IMR-90 (cell line): ENCODE measurements around the gene HDDC3. TPM values are rescaled to one million over a fixed set of nuclear protein-coding genes. Genes with fewer than 3 reads are reported as not detected.
A peak's percentile ranks its signal among the peaks of the same experiment; 100 is the strongest.

Source experiments
- ATAC-seq: fragments of 200-7000 bp; cut with Tn5 transposase; 2 replicates; pipeline ENCODE4 v1.9.1; 2020; ENCODE audit warnings: low read depth, mild to moderate bottlenecking, moderate library complexity
- BruUV-seq: library from RNA; stranded (reverse); fragments of 400-500 nt; replicated peaks from 2 replicates; lab custom pipeline; 2021; lab: Mats Ljungman, UMichigan
- CTCF ChIA-PET: fragments of 300-600 bp; formaldehyde crosslinking; extraction: SDS; loops from one replicate; lab custom pipeline; 2021; ENCODE audit warnings: antibody characterized with exemption; lab: Yijun Ruan, JAX
- POLR2A ChIA-PET: fragments of 300-600 bp; sonication (Branson Sonifier 250); formaldehyde crosslinking; loops from one replicate; lab custom pipeline; 2022; ENCODE audit warnings: antibody characterized with exemption; ENCODE audit not compliant: unreplicated experiment; lab: Charles Lee
- DNase-seq: peaks from one replicate; pipeline ENCODE4 v3.0.0; 2013
- H2AFZ ChIP-seq: replicated peaks from 2 replicates; pipeline ENCODE3; 2013; ENCODE audit warnings: low read length, mild to moderate bottlenecking; ENCODE audit not compliant: poor library complexity
- H2AK5ac ChIP-seq: 2 replicates; pipeline ENCODE4 v1.6.1; 2013; ENCODE audit warnings: low read depth, low read length, inconsistent platforms
- H2AK9ac ChIP-seq: replicated peaks from 2 replicates; pipeline ENCODE3; 2013; ENCODE audit warnings: mild to moderate bottlenecking, low read depth, low read length, moderate library complexity; ENCODE audit not compliant: poor library complexity
- H2BK120ac ChIP-seq: 2 replicates; pipeline ENCODE4 v1.6.1; 2013; ENCODE audit warnings: low read depth, low read length, inconsistent platforms
- H2BK15ac ChIP-seq: 3 replicates; pipeline ENCODE4 v1.6.1; 2013; ENCODE audit warnings: low read depth, low read length, inconsistent platforms
- H2BK20ac ChIP-seq: 2 replicates; pipeline ENCODE4 v1.6.1; 2013; ENCODE audit warnings: low read depth, mild to moderate bottlenecking, inconsistent platforms, low read length, moderate library complexity
- H2BK5ac ChIP-seq: 2 replicates; pipeline ENCODE4 v1.6.1; 2013; ENCODE audit warnings: mild to moderate bottlenecking, low read depth, low read length, inconsistent platforms; ENCODE audit not compliant: poor library complexity, severe bottlenecking
- H3K14ac ChIP-seq: replicated peaks from 2 replicates; pipeline ENCODE4 v1.6.1; 2013; ENCODE audit warnings: low read depth, low read length, inconsistent platforms
- H3K18ac ChIP-seq: 2 replicates; pipeline ENCODE4 v1.6.1; 2013; ENCODE audit warnings: low read depth, low read length, control low read depth
- H3K23ac ChIP-seq: 2 replicates; pipeline ENCODE4 v1.6.1; 2013; ENCODE audit warnings: low read depth, low read length, inconsistent platforms
- H3K27ac ChIP-seq: 2 replicates; pipeline ENCODE4 v1.5.1; 2013; ENCODE audit warnings: mild to moderate bottlenecking, control low read depth, low read length; ENCODE audit not compliant: insufficient read depth
- H3K27me3 ChIP-seq: 2 replicates; pipeline ENCODE4 v1.6.1; 2013; ENCODE audit warnings: low read length; ENCODE audit not compliant: control insufficient read depth, insufficient read depth
- H3K36me3 ChIP-seq: 2 replicates; pipeline ENCODE4 v1.6.1; 2013; ENCODE audit warnings: low read length, mixed read lengths; ENCODE audit not compliant: control insufficient read depth, insufficient read depth
- H3K4ac ChIP-seq: 2 replicates; pipeline ENCODE4 v1.6.1; 2013; ENCODE audit warnings: low read depth, low read length, inconsistent platforms
- H3K4me1 ChIP-seq: 2 replicates; pipeline ENCODE4 v1.6.1; 2013; ENCODE audit warnings: low read length, mixed read lengths; ENCODE audit not compliant: control insufficient read depth, insufficient read depth
- H3K4me2 ChIP-seq: 2 replicates; pipeline ENCODE4 v1.6.1; 2013; ENCODE audit warnings: low read depth, mild to moderate bottlenecking, control low read depth, low read length, moderate library complexity
- H3K4me3 ChIP-seq: 2 replicates; pipeline ENCODE4 v1.5.1; 2013; ENCODE audit warnings: low read depth, mild to moderate bottlenecking, control low read depth, low read length, moderate library complexity; ENCODE audit not compliant: insufficient read depth
- H3K56ac ChIP-seq: 2 replicates; pipeline ENCODE4 v1.6.1; 2013; ENCODE audit warnings: low read length, inconsistent platforms; ENCODE audit not compliant: insufficient read depth; ENCODE audit errors: extremely low read depth
- H3K79me1 ChIP-seq, 2 experiments: 2 replicates each; pipeline ENCODE4 v1.6.1; 2013; ENCODE audit warnings: low read length in 2 of 2, inconsistent platforms in 1 of 2, low read depth in 1 of 2
- H3K9ac ChIP-seq: 2 replicates; pipeline ENCODE4 v1.6.1; 2013; ENCODE audit warnings: low read depth, low read length, control low read depth
- H3K9me1 ChIP-seq: 2 replicates; pipeline ENCODE4 v1.6.1; 2013; ENCODE audit warnings: low read length, inconsistent platforms; ENCODE audit not compliant: insufficient read depth
- H3K9me3 ChIP-seq: 2 replicates; pipeline ENCODE4 v1.6.1; 2013; ENCODE audit warnings: low read length; ENCODE audit not compliant: control insufficient read depth, insufficient read depth
- H4K20me1 ChIP-seq: 2 replicates; pipeline ENCODE4 v1.6.1; 2013; ENCODE audit warnings: low read length, inconsistent platforms; ENCODE audit not compliant: insufficient read depth
- H4K5ac ChIP-seq: 2 replicates; pipeline ENCODE4 v1.6.1; 2013; ENCODE audit warnings: mild to moderate bottlenecking, low read depth, low read length, control low read depth
- H4K8ac ChIP-seq, 2 experiments: 2 replicates each; pipeline ENCODE4 v1.6.1; 2013; ENCODE audit warnings: low read depth in 2 of 2, low read length in 2 of 2, control low read depth in 1 of 2, inconsistent platforms in 1 of 2
- H4K91ac ChIP-seq: 2 replicates; pipeline ENCODE4 v1.6.1; 2013; ENCODE audit warnings: low read depth, low read length, inconsistent platforms; ENCODE audit not compliant: insufficient read depth
- BHLHE40 ChIP-seq: fragments of 150-350 bp; IDR thresholded peaks from 2 replicates; pipeline ENCODE4 v1.6.1; 2016; ENCODE audit warnings: mild to moderate bottlenecking, low read depth, low read length
- CTCF ChIP-seq: conservative IDR thresholded peaks from 2 replicates; pipeline ENCODE4 v1.5.1; 2012; ENCODE audit warnings: mild to moderate bottlenecking, low read depth, low read length, improper control_type of control experiment
- ELK1 ChIP-seq: fragments of 150-350 bp; IDR thresholded peaks from 2 replicates; pipeline ENCODE4 v1.6.1; 2016; ENCODE audit warnings: low read depth, mild to moderate bottlenecking, low read length, moderate library complexity, borderline replicate concordance
- FOS ChIP-seq: fragments of 150-350 bp; IDR thresholded peaks from 2 replicates; pipeline ENCODE4 v1.6.1; 2016; ENCODE audit warnings: low read depth, low read length
- MAZ ChIP-seq: IDR thresholded peaks from 2 replicates; pipeline ENCODE4 v1.6.1; 2012; ENCODE audit warnings: low read depth, mild to moderate bottlenecking, low read length, improper control_type of control experiment, moderate library complexity, borderline replicate concordance
- MXI1 ChIP-seq: IDR thresholded peaks from 2 replicates; pipeline ENCODE4 v1.6.1; 2012; ENCODE audit warnings: low read depth, mild to moderate bottlenecking, low read length, moderate library complexity, borderline replicate concordance
- NFE2L2 ChIP-seq: fragments of 150-350 bp; IDR thresholded peaks from 2 replicates; pipeline ENCODE4 v1.6.1; 2016; ENCODE audit warnings: low read depth, mild to moderate bottlenecking, low read length
- RCOR1 ChIP-seq: IDR thresholded peaks from 2 replicates; pipeline ENCODE4 v1.6.1; 2012; ENCODE audit warnings: mild to moderate bottlenecking, low read length, improper control_type of control experiment; ENCODE audit not compliant: insufficient replicate concordance
- RFX5 ChIP-seq: IDR thresholded peaks from 2 replicates; pipeline ENCODE4 v1.8.0; 2012; ENCODE audit warnings: low read depth, mild to moderate bottlenecking, low read length, moderate library complexity
- WGBS, 2 experiments: methylation state at CpG; one replicate each; pipeline versions ENCODE4 v1.1.5 to v1.1.7; 2013; ENCODE audit warnings: missing lambda C conversion rate in 2 of 2; ENCODE audit not compliant: insufficient read length in 1 of 2; ENCODE audit errors: extremely low coverage in 2 of 2; 5-methylcytosine and 5-hydroxymethylcytosine counted together
- dilution Hi-C: fragments of 300-500 bp; cut with HindIII; formaldehyde crosslinking; loops from one replicate; pipeline ENCODE4 v1.14.3; 2018; ENCODE audit warnings: low sequenced_read_pairs; ENCODE audit not compliant: unreplicated experiment
- in situ Hi-C: fragments of 300-500 bp; cut with MboI; formaldehyde crosslinking; loops from 3 replicates; pipeline ENCODE4 v1.14.3; 2019; ENCODE audit warnings: low sequenced_read_pairs, inconsistent platforms, mixed read lengths
- intact Hi-C: fragments of 100-400 bp; cut with micrococcal nuclease; formaldehyde crosslinking; loops from 2 replicates; pipeline ENCODE4 v1.10.0; 2022
- polyA plus RNA-seq, 3 experiments: library from polyadenylated mRNA; depleted of rRNA; stranded (reverse); fragments of >200 nt; gene quantifications; 2 replicates each; pipeline ENCODE4 v1.2.3, GENCODE V29; 2012; ENCODE audit warnings: low replicate concordance in 1 of 3
- total RNA-seq: library from RNA; depleted of rRNA; stranded (reverse); fragments of >200 nt; gene quantifications from 2 replicates; pipeline ENCODE4 v1.2.3, GENCODE V29; 2012

Gene HDDC3
- total and polyA plus RNA-seq, 2 of the 4 experiments (the other 2 are of a cell fraction), result 7.9 to 10.7 TPM

- Histone ChIP-seq H3K9ac (no peak overlapping the region), H4K20me1 (no peaks in the 10 kb centered on the region), H2AFZ (peak overlapping the region; percentile 5), H2BK15ac (no peak overlapping the region), H4K8ac (peak overlapping the region in 1 of 2 experiments; percentile 35; a peak in 1 of 4 replicates), H4K5ac (no peak overlapping the region), H3K27me3 (no peaks in the 10 kb centered on the region), H3K27ac (0 out of 2 replicates have a peak overlapping the region, but pooled peaks have one; percentile 5), H3K4me1 (peaks cover 10% of the 10 kb centered on the region; the same call in 1 of the 2 replicates), H3K4me3 (no peak overlapping the region), H3K23ac (no peak overlapping the region), H2AK5ac (no peak overlapping the region; the same call in 1 of the 2 replicates), H3K4me2 (no peak overlapping the region), H3K18ac (no peak overlapping the region), H2AK9ac (peak overlapping the region; percentile 66), H3K9me1 (peaks cover 3% of the 10 kb centered on the region; the same call in 1 of the 2 replicates), H2BK5ac (no peak overlapping the region), H3K4ac (no peak overlapping the region; the same call in 1 of the 2 replicates), H3K36me3 (peaks cover 50% of the 10 kb centered on the region), H3K9me3 (no peaks in the 10 kb centered on the region), H3K56ac (no peak overlapping the region), H2BK20ac (no peak overlapping the region), H3K79me1 (no peaks in the 10 kb centered on the region), H4K91ac (no peak overlapping the region), H3K14ac (no peak overlapping the region; the same call in 1 of the 2 replicates), H2BK120ac (no peak overlapping the region)
- in situ Hi-C loops (no loop called here), dilution Hi-C loops (no loop called here), intact Hi-C loops (no loop called here)
- DNase-seq (peak; percentile 75), ATAC-seq (peak; percentile 77)
- ChIA-PET POLR2A (no interaction called here), CTCF (no interaction called here)
- WGBS, 2 experiments, result 74% methylated on average over 16 of the region's 25 CpGs; no CpG with 5 or more reads in 1 of the 2 experiments
- TF ChIP-seq RCOR1, result no peak
- TF ChIP-seq CTCF, result no peak
- TF ChIP-seq RFX5, result no peak
- TF ChIP-seq ELK1, result no peak
- peak; percentile 18; the same call in 1 of the 2 replicates for TF ChIP-seq MAZ
- TF ChIP-seq FOS, result 0 out of 2 replicates have a peak, but pooled peaks have one; percentile 26
- TF ChIP-seq MXI1, result no peak
- TF ChIP-seq NFE2L2, result 0 out of 2 replicates have a peak, but pooled peaks have one; percentile 5
- TF ChIP-seq BHLHE40, result no peak
- BruUV-seq, result no TSS peak
These were observed 16.4 kb downstream of the HDDC3 start for GRCh38 chr15:90915808-90916440.
